Gastrocnemius medialis (tissue), 4 donors: Measurements from ENCODE around the gene KAZALD1. TPM values are rescaled to one million over a fixed set of nuclear protein-coding genes. Genes with fewer than 3 reads are reported as not detected.

Experiments used
- ATAC-seq, 2 donors: fragments of 150-250 bp; one replicate each; pipeline ENCODE4 v1.9.1; 2016
- DNase-seq, 2 donors: peaks; one replicate each; pipeline ENCODE4 v3.0.0-alpha.2; 2019
- H3K27ac ChIP-seq, 4 donors: fragments of 200-600 bp; sonication (generic); 1 replicate in 1 of 4; 2 replicates in 3 of 4; pipeline ENCODE4 v1.5.1; 2016 to 2018; ENCODE audit warnings: mild to moderate bottlenecking in 2 of 4, moderate library complexity in 1 of 4
- H3K27me3 ChIP-seq, 3 donors: fragments of 200-600 bp; sonication (generic) in 2 of 3; 1 replicate in 1 of 3; 2 replicates in 2 of 3; pipeline versions ENCODE4 v1.5.1 to v1.6.0; 2016 to 2019; ENCODE audit warnings: mild to moderate bottlenecking in 1 of 3, moderate library complexity in 1 of 3
- H3K36me3 ChIP-seq, 2 donors: fragments of 200-600 bp; sonication (generic) in 1 of 2; one replicate each; pipeline ENCODE4 v1.5.1; 2017 to 2018
- H3K4me1 ChIP-seq, 2 donors: fragments of 200-600 bp; sonication (generic) in 1 of 2; one replicate each; pipeline ENCODE4 v1.5.1; 2016 to 2017; ENCODE audit warnings: mild to moderate bottlenecking in 2 of 2
- H3K4me3 ChIP-seq, 4 donors: fragments of 200-600 bp; sonication (generic) in 3 of 4; 1 replicate in 1 of 4; 2 replicates in 3 of 4; pipeline ENCODE4 v1.5.1; 2016 to 2019; ENCODE audit warnings: mild to moderate bottlenecking in 2 of 4
- H3K9me3 ChIP-seq, 3 donors: fragments of 200-600 bp; sonication (generic) in 2 of 3; 1 replicate in 1 of 3; 2 replicates in 2 of 3; pipeline ENCODE4 v1.5.1; 2016 to 2019
- POLR2A ChIP-seq, 2 donors: fragments of 450-650 bp; IDR thresholded peaks; one replicate each; pipeline ENCODE4 v1.6.1; 2017; ENCODE audit warnings: antibody characterized with exemption in 2 of 2, mild to moderate bottlenecking in 2 of 2, moderate library complexity in 2 of 2
- in situ Hi-C, 4 donors: fragments of 200-750 bp; cut with MboI; loops; one replicate each; pipeline versions ENCODE4 v1.15.0 to v1.8.0; 2017; ENCODE audit warnings: low sequenced_read_pairs in 4 of 4
- intact Hi-C: fragments of 100-400 bp; cut with DNase I; formaldehyde crosslinking; loops from one replicate; pipeline ENCODE4 v1.15.1; 2023; ENCODE audit warnings: low total_unique reads
- total RNA-seq, 4 donors: library from RNA; depleted of rRNA; stranded (reverse); fragments of >200 nt; gene quantifications; one replicate each; pipeline versions ENCODE4 v1.1.0 to v1.2.3, GENCODE V29; 2016
- TF ChIP-seq, protein P1 (sequence below), 5 experiments: fragments of 450-650 bp in 3 of 5; fragments of 200-600 bp in 2 of 5; sonication (generic) in 2 of 5; IDR thresholded peaks in 4 of 5; conservative IDR thresholded peaks in 1 of 5; 1 replicate in 4 of 5; 2 replicates in 1 of 5; pipeline ENCODE4 v1.5.1; 2016 to 2019; ENCODE audit warnings: antibody characterized with exemption in 5 of 5, mild to moderate bottlenecking in 3 of 5, moderate library complexity in 3 of 5

The KAZALD1 gene
- total RNA-seq, 4 donors from 2014 or later = 1.7 to 3.6 (median 2.2) TPM

DNA sequence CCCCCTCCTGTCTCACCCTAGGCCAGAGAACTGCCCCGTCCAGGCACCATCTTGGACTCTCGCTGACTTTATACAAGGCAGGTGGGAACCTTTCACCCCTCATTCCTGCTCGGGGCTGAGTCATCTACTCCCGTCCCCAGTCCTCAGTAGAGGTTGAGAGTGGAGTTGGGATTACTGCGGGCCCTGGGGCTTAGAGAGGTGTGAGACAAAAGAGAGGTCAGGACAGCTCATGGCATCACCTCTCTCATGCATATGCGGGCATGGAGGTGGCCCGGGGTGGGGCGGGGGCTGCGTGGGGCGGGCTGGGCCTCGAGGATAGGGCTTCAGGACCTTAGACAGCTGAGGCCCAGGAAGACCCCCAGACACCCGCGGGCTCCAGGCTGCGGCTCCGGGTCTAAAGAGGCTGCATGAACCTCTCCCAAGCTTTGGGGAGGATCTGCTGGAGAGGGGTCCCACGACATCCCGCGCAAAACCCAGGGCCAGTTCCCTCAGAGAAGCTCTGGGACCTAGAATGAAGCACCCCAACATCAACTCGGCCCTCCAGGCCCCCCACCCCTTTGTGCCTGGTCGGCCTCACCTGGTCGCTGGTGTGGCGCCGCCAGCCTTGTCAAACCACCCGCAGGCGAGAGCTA is 31.2 kb upstream of the KAZALD1 start:
- DNase-seq = no peak
- in situ Hi-C loops = no loop called here
- Histone ChIP-seq H3K36me3 (no peaks in the 10 kb centered on the region), H3K4me1 (peaks cover 7 to 16% of the 10 kb centered on the region in 2 donors), H3K27ac (peak overlapping the region in 2 of 4 donors; percentile 87 to 91), H3K27me3 (no peaks in the 10 kb centered on the region), H3K4me3 (peak overlapping the region; percentile 52 to 92 (median 81)), H3K9me3 (no peaks in the 10 kb centered on the region)
- intact Hi-C loops = loop anchor here (5.0 kb wide), 1 partner anchor 37 kb away; no protein-coding TSS in a partner anchor
- no peak for ATAC-seq
- TF ChIP-seq, protein P1, sequence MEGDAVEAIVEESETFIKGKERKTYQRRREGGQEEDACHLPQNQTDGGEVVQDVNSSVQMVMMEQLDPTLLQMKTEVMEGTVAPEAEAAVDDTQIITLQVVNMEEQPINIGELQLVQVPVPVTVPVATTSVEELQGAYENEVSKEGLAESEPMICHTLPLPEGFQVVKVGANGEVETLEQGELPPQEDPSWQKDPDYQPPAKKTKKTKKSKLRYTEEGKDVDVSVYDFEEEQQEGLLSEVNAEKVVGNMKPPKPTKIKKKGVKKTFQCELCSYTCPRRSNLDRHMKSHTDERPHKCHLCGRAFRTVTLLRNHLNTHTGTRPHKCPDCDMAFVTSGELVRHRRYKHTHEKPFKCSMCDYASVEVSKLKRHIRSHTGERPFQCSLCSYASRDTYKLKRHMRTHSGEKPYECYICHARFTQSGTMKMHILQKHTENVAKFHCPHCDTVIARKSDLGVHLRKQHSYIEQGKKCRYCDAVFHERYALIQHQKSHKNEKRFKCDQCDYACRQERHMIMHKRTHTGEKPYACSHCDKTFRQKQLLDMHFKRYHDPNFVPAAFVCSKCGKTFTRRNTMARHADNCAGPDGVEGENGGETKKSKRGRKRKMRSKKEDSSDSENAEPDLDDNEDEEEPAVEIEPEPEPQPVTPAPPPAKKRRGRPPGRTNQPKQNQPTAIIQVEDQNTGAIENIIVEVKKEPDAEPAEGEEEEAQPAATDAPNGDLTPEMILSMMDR (IDR thresholded peaks at IDR 0.05 in 4 of 5, conservative IDR thresholded peaks at IDR 0.05 in 1 of 5) = no peak
- TF ChIP-seq POLR2A (IDR thresholded peaks at IDR 0.05) = no peak

DNA sequence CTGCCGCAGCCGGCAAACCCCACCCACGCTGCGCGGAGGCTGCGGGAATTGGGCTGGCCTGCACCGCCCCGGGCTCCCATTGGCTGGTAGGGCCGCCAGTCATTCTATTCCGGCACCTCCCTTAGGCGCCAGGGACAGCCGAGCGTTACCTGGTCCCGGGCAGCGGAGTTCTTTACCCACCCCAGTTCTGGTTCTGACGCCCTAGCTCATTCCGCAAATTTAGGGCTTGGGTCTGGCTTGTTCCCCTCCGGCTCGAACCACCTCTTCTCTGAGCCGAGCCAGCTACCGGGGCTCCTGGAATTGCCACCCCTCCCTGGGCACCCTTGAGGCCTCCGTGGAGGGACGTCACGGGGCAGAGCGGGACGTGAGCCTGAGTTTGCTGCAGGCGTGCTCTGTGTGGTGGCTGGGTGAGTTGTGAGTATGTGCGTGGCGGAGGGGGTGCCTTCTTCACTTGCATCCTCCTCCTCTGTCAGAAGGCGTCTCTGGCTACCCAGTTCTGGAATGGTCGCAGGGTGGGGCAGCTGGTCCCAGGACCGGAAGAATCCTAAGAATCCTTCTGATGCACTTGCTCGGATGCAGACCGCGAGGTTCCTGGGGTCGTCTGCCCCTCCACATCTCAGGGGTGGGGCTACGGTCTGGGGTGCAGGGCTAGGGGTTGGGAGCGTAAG is 30.5 kb upstream of the KAZALD1 start, which contains the start of the genes PDZD7 and SFXN3:
TSS of gene PDZD7 (minus strand) at position 2 of the 668 bp plus-strand sequence. CDS start 910 bp downstream, outside the sequence.
TSS of gene SFXN3 (plus strand) at position 107 of the 668 bp plus-strand sequence. CDS start 3,461 bp downstream, outside the sequence.
- Histone ChIP-seq H3K27me3 (no peaks in the 10 kb centered on the region), H3K36me3 (peaks cover 0 to 4% of the 10 kb centered on the region in 2 donors), H3K4me3 (peak within 1 kb of the TSS; percentile 52 to 92 (median 81)), H3K27ac (peak within 1 kb of the TSS; percentile 84 to 91 (median 88)), H3K9me3 (no peaks in the 10 kb centered on the region), H3K4me1 (peaks cover 7 to 16% of the 10 kb centered on the region in 2 donors)
- TF ChIP-seq, protein P1 (IDR thresholded peaks at IDR 0.05 in 4 of 5, conservative IDR thresholded peaks at IDR 0.05 in 1 of 5) = no peak
- TF ChIP-seq POLR2A (IDR thresholded peaks at IDR 0.05) = peak; percentile 48 to 66
- peak; percentile 93 to 94 for DNase-seq
- in situ Hi-C loops = no loop called here
- intact Hi-C loops = loop anchor here (5.0 kb wide), 1 partner anchor 36 kb away; no protein-coding TSS in a partner anchor
- ATAC-seq = peak; percentile 86 to 91

- Histone ChIP-seq H3K9me3 (no peaks in the 10 kb centered on the region), H3K4me3 (peak overlapping the region; percentile 52 to 92 (median 81)), H3K4me1 (peaks cover 7 to 16% of the 10 kb centered on the region in 2 donors), H3K36me3 (peaks cover 0 to 8% of the 10 kb centered on the region in 2 donors), H3K27ac (peak overlapping the region; percentile 84 to 91 (median 88)), H3K27me3 (no peaks in the 10 kb centered on the region)
- intact Hi-C loops (loop anchor here (5.0 kb wide), 1 partner anchor 35 kb away; no protein-coding TSS in a partner anchor), in situ Hi-C loops (no loop called here)
- DNase-seq = peak; percentile 46 to 61
- peak; percentile 31 to 58 for ATAC-seq
- TF ChIP-seq POLR2A (IDR thresholded peaks at IDR 0.05) = peak; percentile 46 to 61
- TF ChIP-seq, protein P1 (IDR thresholded peaks at IDR 0.05 in 4 of 5, conservative IDR thresholded peaks at IDR 0.05 in 1 of 5) = no peak
Observed at GRCh38 chr10:101031796-101032636, 29.8 kb upstream of the KAZALD1 start.

DNA sequence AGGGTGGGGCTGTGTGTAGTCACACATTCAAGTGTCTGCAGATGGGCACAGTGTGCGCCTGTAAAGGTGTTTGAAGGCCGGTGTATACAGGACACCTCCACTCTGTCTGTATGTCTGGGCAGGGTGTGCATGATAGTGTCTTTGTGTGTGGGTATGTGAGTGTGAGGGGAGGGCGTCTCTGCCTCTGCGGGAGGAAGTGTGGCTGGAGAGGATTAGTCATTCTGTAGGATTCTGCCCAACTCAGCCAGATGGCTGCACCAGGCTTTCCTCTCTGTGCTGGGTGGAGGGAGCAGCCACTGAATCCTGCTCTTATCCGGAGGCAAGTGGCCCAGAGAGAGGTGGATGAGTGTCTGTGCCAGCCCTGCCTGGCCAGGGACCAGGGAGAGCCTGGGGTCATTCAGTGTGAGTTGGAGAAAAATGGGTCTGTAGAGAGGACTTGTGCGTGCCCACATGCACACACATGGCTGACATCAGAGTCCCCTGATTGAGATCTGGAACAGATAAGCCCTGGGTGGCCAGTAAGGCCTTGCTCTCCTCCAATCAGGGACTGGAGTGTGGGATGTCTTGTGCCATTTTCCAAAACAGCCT is 29.1 kb upstream of the KAZALD1 start:
- DNase-seq (no peak), ATAC-seq (peak; percentile 31 to 38)
- in situ Hi-C loops (no loop called here), intact Hi-C loops (loop anchor here (5.0 kb wide), 1 partner anchor 35 kb away; no protein-coding TSS in a partner anchor)
- Histone ChIP-seq H3K36me3 (peaks cover 0 to 14% of the 10 kb centered on the region in 2 donors), H3K9me3 (no peaks in the 10 kb centered on the region), H3K27me3 (no peaks in the 10 kb centered on the region), H3K4me3 (peak overlapping the region; percentile 52 to 92 (median 81)), H3K27ac (peak overlapping the region; percentile 84 to 91 (median 88)), H3K4me1 (peaks cover 7 to 16% of the 10 kb centered on the region in 2 donors)
- TF ChIP-seq, protein P1 (IDR thresholded peaks at IDR 0.05 in 4 of 5, conservative IDR thresholded peaks at IDR 0.05 in 1 of 5) = no peak
- no peak for TF ChIP-seq POLR2A (IDR thresholded peaks at IDR 0.05)
